NCI-H748 (cell line): Measurements from ENCODE around the gene FGFBP2.

Source experiments
- DNase-seq: peaks from one replicate; lab custom pipeline; 2025; ENCODE audit not compliant: unreplicated experiment; lab: John Stamatoyannopoulos, UW

FGFBP2 gene, protein sequence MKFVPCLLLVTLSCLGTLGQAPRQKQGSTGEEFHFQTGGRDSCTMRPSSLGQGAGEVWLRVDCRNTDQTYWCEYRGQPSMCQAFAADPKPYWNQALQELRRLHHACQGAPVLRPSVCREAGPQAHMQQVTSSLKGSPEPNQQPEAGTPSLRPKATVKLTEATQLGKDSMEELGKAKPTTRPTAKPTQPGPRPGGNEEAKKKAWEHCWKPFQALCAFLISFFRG

DNA sequence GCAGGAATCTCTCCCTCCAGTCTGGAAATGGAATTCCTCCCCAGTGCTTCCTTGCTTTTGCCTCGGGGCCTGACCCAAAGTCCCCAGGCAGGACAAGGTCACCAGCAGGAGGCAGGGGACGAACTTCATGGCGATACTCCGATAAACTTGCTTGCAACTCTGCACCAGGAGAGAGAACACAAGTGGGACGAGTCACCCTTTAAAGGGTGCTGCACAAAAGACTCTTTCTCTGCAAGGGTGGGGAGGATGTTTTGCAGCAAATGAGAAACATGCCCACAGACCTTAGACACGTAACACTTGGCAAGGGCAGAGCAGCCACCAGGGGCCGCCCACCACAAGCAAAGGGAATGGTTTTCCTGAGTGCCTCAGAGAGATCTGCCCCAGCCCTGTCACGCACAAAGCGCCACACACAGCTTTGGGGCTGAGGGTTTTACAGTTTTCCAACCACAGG lies at the start of gene FGFBP2:
FGFBP2 (minus strand) TSS at position 175 of the 451 bp plus-strand sequence; CDS start at position 129, 46 bp downstream.
- peak; percentile 24 for DNase-seq

DNA sequence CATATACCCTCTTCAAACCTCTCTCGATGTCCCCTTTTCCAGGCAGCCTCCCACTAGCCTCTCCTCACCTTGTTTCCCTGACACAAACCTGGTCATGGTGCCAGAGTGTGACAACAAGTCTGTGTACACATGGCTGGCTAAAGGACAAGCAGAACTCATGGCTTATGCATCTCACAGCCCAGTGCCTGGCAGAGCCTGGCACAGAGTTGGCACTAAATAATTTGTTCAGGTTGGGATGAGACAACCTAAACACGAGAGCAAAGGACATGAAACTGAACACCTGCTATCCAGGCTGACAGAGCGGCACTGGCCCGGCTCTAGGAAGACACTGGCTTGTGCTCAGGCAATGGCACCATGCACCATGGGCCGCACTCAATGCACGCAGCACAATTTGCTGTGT lies 48.2 kb upstream of the FGFBP2 start:
- no peak for DNase-seq

DNA sequence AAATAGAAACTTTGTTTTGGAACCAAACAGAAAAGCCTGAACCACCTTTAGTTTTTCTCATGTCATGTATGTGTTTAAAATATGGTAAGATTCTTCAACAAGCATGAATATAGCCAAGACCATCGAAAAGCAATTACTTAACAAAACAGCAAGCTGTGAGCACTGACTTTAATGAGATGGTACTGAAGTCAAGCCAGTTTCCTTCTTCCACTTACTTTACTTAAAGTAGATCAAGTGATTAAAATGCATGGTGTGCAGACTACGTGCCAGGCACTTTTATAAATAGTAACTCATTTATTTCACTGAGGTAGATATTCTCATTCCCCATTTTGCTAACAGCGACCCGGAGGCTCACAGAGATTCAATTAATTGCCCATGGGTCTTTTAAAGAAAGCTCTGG lies 46.2 kb upstream of the FGFBP2 start:
- DNase-seq, result no peak

DNA sequence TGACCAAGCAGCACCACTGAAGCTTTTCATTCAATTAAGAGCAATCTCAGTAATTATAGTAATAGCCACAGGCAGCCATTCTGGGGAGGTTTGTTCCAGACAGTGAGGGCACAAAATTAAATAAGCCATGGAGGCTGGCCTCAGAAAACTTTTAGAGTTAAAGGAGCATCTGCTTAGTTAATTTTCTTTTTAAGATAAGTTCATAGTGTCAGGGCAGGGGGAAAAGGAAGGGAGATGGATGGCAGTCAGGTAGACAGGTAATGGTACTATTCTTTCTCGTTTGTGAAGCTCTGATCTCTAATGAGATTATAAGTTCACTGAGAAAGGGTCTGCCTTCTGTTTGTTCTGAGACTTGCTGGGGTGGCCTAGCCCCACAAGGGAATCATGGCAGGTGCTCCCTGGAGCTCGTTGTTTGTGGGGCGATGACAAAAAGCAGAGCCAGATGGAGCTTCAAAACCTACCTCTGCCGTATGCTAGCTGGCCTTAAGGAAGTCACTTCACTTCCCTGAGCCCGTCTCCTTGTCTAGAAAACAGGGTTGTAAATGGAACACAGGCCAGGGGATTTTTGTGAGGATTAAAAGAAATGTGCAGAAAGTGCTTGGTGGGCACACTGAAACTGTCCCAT lies 44.6 kb upstream of the FGFBP2 start:
- no peak for DNase-seq

DNA sequence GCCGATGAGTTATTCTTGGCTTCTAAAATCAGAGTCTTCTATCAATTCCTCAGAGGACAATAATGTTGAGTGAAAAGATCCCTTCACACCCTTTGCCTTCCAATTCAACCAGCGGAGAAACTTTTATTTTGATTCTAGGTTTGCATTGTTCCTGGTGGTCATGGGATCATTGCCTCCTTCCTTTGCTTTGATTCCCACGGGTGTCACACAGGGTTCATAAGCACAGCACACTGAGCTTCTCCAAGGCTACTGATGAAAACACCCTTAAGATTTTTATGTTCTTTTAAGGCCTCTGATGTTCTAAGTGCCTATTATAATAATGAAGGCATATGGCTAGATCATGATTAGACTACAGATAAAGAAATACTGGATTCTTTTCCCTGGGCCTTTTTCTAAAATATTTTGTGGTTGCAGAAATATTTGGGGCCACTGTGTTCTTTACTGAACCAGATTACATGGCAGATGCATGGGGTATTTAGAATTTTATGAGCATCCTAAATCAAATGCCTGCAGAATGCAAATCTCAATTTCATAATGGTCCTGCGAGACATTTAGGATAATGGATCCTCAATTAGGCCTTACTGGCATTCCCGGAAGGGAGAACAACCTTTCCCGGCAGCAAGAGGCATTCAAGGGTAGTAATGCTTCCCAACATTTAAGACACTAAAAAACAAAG lies 43.9 kb upstream of the FGFBP2 start:
- no peak for DNase-seq

DNA sequence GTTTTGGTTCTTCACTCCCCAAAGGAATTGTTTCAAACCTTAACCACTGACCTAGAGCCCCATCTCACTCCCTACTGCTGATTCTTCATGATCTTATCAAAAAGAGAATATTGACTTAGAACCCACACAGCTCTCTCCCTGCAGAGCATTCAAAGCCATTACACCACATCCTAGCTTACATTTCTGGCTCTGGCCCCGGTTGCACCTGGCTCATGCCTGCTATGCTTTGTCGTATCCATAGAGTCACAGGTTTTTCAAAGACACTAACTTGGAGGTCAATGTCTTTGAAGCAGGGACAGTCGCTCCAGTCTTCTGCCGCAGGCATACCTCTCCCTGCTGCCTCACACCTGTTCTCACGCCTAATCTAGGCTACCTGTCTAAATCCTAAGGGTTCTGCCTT lies 42.7 kb upstream of the FGFBP2 start:
- no peak for DNase-seq

DNA sequence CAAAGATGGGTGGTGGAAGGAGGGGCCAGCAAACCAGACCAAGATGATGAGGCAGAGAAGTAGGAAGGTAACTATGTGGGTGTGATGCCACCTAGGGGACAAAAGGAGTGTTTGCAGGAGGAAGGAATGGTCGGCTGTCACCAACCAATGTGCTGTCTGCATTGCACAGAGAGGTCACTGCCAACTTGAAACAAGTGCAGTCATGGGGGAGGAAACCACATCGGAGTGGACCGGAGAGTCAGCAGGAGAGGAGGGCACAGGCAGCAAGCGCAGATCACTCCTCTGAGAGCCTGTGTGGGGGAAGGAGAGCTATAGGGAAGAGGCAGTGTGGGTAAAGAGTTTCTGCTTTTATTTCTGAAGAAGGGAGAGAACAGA lies 38.5 kb upstream of the FGFBP2 start:
- peak; percentile 52 for DNase-seq

DNA sequence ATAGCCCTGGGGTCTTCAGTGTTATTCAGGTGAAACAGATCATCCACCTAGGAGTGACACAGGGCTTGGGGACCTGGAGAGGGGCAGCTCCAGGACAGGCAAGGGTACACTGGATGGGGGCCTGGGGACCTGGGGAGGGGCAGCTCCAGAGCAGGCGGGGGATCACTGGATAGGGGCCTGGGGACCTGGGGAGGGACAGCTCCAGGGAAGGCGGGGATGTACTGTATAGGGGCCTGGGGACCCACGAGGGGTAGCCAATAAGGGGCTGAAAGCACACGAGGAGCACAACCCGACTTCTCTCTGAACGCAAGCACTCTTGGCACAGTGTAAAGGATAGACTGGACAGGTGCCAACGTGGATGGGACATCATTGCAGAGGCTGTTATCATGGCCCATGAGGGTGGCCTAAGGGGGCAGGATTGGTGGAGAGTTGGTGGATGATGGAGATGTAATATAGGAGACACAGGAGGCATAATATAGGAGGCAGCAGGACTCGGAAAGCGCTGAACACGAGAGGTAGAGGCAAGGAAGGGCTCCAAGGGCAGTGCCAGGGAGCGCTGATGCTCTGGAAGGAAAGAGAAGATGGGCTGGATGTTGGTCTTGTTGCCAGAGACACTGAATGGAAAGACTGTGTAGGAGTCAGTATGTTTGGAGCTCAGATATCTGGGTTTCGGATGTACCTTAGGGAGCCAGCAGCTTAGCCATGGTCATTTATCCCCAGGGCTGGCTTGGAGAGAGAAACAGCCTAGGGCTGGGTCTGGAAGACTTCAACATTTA lies 37.9 kb upstream of the FGFBP2 start:
- no peak for DNase-seq

DNA sequence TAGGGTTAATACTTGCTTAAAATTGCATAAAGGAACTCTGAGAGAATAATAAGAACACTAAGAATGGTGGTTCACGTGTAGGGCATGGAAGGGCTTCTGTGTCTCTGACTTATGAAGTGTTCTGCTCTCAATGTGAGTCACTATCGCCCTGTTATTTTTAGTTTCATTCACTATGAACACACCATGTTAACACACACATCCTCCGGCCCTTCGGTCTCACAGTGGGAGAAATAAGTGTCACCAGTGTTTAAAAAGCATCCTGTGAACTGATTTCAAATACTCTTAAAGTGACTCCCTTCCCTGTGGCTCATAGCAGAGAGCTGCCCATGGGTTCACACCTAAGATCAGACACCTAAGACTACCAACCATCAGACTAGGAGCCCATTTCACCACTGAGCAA lies 33.8 kb upstream of the FGFBP2 start:
- DNase-seq, result no peak

DNA sequence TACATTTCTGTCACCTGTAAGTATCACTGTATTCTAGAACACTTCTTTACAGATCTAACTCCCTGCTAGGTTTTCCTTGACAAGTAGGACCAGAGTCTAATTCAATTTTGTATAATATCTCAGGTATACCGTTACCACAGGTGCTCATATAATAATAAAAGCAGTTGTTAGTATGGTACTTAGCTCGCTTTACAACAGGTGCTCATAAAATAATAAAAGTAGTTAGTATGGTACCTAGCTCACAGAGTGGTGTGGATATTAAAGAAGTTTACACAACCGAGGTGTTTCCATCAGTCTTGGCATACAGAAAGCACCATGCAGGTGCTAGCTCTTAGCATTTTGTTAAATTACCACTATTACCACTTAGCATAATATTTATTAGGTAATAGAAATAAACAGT lies 32.9 kb upstream of the FGFBP2 start:
- no peak for DNase-seq

DNA sequence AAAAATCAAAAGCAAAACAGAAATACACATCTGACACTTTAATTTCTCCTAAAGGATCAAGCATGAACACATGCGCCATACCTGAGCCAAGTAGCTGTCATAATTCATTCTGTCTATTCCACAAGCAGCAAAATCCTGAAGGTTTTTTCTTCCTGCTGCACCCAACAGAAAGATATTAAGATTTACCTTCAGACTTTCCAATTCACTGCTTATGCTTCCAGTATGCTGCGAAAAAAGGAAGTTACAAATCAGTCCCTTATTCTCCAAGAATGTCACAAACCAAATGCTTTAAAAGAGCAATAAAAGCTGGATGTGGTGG lies 29.2 kb upstream of the FGFBP2 start:
- DNase-seq, result no peak

DNA sequence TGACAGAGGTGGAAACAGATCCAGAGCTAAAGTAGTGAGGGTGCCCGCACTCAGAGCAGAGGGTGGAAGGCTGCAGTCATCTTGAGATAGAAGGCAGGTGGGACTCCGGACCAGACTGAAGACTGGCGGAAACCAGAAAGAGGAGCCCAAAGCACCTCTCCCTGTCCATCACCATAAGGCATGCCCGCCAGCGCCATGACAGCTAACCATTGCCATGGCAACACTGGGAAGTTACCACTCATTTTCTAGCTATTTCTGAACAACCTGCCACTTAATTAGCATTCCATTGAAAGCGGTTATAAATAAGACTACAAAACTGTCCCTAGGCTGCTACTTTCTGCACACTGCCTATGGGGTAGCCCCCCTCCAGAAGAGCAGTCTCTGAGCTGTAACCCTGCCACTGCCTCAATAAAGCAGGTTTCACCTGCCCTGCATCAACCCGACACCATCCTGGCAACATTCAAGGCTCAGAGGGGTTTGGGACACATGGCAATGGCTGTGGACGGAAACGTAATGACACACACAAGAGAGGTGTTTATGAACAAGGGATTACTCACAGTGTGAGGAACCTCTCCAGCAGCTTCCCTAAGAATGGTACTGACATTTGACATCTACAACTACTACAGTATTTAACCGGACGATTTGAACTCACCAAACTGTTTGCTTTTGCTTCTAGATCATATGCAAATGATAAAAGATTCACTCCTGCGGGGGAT lies 27.8 kb upstream of the FGFBP2 start:
- DNase-seq, result no peak

DNA sequence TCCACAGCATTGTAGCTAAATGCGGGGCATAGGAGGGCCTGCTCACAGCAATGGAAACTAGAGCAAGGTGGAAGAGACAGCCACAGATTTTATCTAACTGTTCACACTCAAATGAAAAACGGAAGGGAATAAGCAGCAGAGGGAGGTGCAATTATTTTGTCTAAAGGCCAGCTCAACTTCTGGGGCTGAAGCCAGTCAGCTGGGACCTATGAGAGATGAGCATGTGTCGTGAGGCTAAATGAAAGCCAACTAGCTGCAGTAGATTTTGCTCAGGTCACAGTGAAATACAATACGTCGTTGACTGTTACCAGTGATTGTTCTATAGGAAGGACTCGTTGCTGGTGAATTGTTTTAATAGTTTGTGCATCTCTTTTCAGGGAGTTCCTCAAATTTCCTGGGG lies 26.4 kb upstream of the FGFBP2 start:
- DNase-seq, result no peak

DNA sequence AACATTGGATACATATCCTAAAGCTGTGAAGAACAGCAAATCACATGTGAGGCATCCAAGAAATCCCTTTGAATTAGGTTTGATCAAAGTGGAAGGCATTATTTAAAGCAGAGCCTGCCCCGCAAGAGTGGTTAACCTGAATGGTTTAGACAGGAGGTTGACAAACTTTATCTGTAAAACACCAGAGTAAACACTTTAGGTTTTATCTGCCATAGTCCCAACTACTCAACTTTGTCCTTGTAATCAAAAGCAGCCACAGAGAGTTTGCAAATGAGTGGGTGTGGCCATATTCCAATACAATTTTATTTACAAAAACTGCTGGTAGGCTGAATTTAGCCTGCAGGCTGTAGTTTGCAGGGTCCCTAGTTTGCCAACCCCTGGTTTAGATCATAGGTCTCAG lies 25.2 kb upstream of the FGFBP2 start:
- no peak for DNase-seq

DNA sequence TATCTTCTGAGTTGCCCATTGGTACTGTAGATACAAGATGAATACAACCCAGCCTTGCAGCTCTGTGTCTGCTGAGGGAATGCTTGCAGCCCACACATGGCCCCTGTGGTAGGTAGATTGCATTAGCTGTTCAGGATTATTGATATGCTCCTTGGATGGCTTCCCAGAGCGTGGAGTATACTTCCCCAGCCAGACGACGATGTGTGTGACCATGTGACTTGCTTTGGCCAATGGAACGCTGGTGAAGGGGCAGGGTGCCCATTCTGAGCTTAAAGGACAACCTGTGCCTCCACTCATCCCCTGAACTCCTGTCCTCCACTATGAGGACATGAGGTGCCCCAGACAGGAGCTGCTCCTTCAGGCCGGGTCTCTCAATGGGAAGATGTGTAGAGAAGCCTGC lies 23.9 kb upstream of the FGFBP2 start:
- no peak for DNase-seq

DNA sequence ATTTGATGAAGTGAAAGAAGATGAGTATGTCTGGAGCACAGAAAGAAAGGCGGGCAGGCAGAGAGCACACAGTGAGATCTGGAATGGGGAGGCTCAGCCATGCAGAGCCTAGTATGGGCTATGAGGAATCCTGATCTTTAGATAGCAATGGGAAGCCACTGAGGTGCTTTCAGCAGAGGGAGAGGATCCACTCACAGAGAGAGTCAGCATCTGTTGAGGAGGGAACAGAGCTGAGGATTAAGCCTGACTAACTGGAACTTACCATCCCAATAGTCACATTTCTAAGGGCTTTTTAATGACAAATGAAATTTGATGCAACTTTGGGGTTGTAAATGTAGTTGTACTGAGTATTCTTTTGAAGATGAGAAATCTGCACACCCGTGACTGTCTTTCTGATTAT lies 20.6 kb upstream of the FGFBP2 start:
- DNase-seq, result no peak

DNA sequence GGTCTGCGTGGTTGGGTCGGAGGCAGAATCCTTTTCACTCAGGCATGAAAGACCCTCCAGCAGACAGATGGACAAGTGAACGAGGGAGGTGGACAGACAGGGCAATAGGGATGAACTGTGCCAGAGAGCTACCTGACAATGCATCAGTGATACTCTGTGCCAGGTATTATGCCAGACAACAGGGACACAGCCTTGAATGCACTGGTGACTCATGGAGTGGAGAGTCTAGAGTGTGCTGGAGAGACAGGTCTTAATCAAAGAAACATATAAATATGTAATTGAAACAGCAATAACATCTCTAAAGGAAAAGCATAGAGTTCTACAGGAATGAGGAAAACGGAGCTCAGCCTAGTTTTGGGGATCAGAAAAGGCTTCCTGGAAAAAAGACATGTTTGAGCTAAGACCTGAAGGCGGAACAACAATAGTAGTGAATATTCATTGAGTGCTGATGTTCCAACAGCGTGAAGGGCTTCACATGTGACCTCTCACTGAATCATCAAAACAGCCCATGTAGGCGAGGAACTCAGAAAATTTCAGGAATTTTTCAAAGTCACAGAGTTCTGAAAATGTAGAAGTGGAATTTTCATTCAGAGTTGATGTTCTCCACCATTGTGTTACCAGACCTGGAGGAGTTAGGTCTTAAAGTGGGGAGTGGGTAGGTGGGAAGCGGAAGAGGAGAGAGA lies 20.0 kb upstream of the FGFBP2 start:
- no peak for DNase-seq

DNA sequence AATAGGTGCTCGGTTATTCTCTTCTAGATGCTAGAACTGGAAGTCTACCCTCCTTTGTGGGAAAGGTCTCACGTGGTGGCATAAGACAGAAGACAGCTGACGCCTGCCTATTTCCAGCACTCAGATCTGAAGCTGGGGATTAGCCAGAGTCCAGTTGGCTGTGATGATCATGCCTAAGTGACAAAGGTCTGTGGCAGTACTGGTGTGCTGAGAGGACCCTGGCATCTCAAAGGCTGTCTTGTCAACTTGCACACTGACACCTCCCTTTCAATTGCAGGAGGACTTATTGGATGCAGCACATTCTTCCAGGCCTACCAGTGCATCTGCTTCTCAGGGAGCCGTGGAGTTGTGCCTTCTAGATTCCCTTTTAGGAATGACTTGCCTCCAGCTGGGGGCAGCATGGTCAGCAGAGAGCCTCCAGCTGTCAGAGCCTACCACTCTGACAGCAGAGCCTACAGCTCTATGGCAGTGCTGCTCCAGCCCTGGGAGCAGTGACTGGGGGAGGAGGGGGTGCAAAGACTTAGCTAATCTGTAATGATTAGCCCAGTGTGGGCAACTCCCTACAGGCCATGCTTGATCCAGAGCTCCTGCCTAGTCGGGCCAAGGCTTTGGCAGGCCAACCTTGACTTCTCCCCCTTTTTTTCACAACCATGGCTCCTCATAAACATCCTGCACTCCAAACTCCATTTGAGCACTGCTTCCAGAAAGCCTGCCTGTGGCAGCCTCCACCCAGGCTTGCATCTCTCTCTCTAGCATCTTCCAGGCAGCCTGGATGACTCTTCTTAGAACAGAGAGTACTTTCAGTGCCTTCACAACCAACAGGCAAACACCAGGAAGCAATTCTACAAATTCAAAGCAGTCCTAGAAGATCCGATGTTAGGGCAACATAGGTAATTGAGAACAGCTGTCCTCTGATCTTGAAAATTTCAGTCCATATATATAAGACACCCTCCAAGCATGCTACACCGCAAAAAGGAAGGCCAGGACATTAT lies 13.8 kb upstream of the FGFBP2 start:
- no peak for DNase-seq

DNA sequence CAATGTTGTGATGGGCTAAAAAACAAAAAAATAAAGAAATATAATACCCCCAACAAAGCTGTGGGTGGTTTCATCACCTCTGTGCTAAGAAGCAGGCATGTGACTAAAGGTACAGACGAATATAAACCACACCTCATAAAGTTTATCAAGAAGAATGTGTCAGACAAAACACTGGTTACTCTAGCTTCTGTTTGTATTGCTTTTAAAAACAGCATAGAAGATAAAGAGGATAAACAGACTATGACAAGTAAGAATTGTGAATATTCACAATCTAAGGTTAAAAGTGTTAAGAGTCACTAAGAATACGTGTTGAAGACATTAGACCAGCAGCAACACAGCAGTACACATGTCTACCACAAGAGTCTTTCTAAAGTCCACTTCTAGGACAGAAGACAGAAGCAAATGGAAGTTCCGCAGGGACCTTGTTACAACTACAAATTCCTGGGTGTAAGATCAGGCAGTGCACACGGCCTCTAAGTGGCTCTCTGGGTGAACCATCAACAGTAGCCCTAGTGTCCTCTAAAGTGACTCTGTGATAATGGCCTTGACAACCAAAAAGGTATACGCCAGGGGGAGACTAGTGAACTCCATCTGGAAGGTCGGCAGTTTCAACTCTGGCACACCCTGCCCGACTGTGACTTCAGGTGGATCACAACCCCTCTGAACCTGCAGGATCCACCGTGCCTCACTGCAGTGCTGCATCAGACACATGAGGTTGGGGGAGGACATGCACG lies 8.3 kb upstream of the FGFBP2 start:
- no peak for DNase-seq
